ENCODE data around the gene SLC15A1.

GRCh38 chr13:98776644-98777043 is 24.2 kb upstream of the SLC15A1 start:
- no peak for TF ChIP-seq CTCF (IDR thresholded peaks at IDR 0.05)
- TF ChIP-seq POLR2A (IDR thresholded peaks at IDR 0.05), result no peak

All from heart left ventricle (tissue), 13 donors.